ACC112 (cell line): Measurements from ENCODE around the gene SLC25A13.

Experiments
- H2AFZ ChIP-seq: fragments of 200-600 bp; sonication (generic); one replicate; pipeline ENCODE4 v1.6.0; 2017; ENCODE audit warnings: antibody characterized with exemption, low read length; ENCODE audit not compliant: unreplicated experiment
- H3K27ac ChIP-seq: fragments of 200-600 bp; sonication (generic); 2 replicates; pipeline ENCODE4 v1.5.1; 2014; ENCODE audit warnings: low read depth, mild to moderate bottlenecking, antibody characterized with exemption, low read length, moderate library complexity
- H3K27me3 ChIP-seq: fragments of 200-600 bp; sonication (generic); 2 replicates; pipeline ENCODE4 v1.6.1; 2014; ENCODE audit warnings: mild to moderate bottlenecking, antibody characterized with exemption, low read length, moderate library complexity, mixed read lengths; ENCODE audit not compliant: insufficient read depth
- H3K36me3 ChIP-seq: fragments of 200-600 bp; sonication (generic); 2 replicates; pipeline ENCODE4 v1.6.1; 2016; ENCODE audit warnings: mild to moderate bottlenecking, antibody characterized with exemption, low read length, moderate library complexity, mixed read lengths; ENCODE audit not compliant: insufficient read depth
- H3K4me1 ChIP-seq: fragments of 200-600 bp; sonication (generic); one replicate; pipeline ENCODE4 v1.6.1; 2016; ENCODE audit warnings: low read length, mixed read lengths; ENCODE audit not compliant: insufficient read depth, unreplicated experiment, control insufficient read depth
- H3K4me3 ChIP-seq: fragments of 200-600 bp; sonication (generic); 2 replicates; pipeline ENCODE4 v1.5.1; 2014; ENCODE audit warnings: mild to moderate bottlenecking, low read depth, low read length
- H3K79me2 ChIP-seq: fragments of 200-600 bp; sonication (generic); one replicate; pipeline ENCODE4 v1.6.0; 2016; ENCODE audit warnings: low read length; ENCODE audit not compliant: control insufficient read depth, unreplicated experiment, insufficient read depth

Gene SLC25A13

GRCh38 chr7:96102096-96102811 lies 219.6 kb downstream of the SLC25A13 start:
- 0 out of 2 replicates have a peak, but pooled peaks cover 6% of the 10 kb centered on the region for H3K27me3 ChIP-seq
- no peak overlapping the region for H3K4me3 ChIP-seq
- no peaks in the 10 kb centered on the region for H3K36me3 ChIP-seq
- H2AFZ ChIP-seq = no peak overlapping the region
- H3K4me1 ChIP-seq = no peaks in the 10 kb centered on the region
- H3K27ac ChIP-seq = no peak overlapping the region
- H3K79me2 ChIP-seq = no peaks in the 10 kb centered on the region

GRCh38 chr7:96100737-96101136 lies 221.2 kb downstream of the SLC25A13 start:
- no peaks in the 10 kb centered on the region for H3K4me1 ChIP-seq
- no peak overlapping the region for H3K4me3 ChIP-seq
- no peaks in the 10 kb centered on the region for H3K36me3 ChIP-seq
- H2AFZ ChIP-seq = no peak overlapping the region
- H3K27me3 ChIP-seq = 0 out of 2 replicates have a peak, but pooled peaks cover 6% of the 10 kb centered on the region
- H3K27ac ChIP-seq = no peak overlapping the region
- no peaks in the 10 kb centered on the region for H3K79me2 ChIP-seq

GRCh38 chr7:96097835-96098234 lies 224.1 kb downstream of the SLC25A13 start:
- Histone ChIP-seq H3K79me2 (no peaks in the 10 kb centered on the region), H3K27me3 (0 out of 2 replicates have a peak, but pooled peaks cover 6% of the 10 kb centered on the region), H3K27ac (no peak overlapping the region)

DNA sequence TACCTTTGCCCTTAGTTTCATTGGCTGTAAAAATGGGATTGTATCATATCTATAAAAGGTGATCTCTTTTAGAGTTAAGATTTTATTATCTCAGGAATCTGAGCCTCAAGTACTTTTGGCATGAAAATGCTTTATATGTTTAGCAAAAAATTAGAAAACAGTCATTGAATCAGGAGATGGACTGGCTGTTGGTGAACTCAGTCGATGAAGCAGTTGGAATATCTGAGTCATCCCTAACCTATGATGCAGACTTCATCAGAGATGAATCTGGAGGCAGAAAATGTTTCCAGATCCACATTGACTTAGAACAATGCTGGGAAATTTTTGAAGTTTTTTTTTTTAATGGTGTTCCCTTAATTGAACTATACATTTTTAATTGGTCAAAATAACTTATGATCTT lies 228.5 kb downstream of the SLC25A13 start:
- no peak overlapping the region for H2AFZ ChIP-seq
- H3K27me3 ChIP-seq = no peaks in the 10 kb centered on the region
- H3K27ac ChIP-seq = peak overlapping the region; percentile 1; the same call in 1 of the 2 replicates
- no peaks in the 10 kb centered on the region for H3K79me2 ChIP-seq
- peaks cover 7% of the 10 kb centered on the region for H3K4me1 ChIP-seq
- H3K4me3 ChIP-seq = no peak overlapping the region
- no peaks in the 10 kb centered on the region for H3K36me3 ChIP-seq

More at GRCh38 chr7:96097835-96098234, 224.1 kb downstream of the SLC25A13 start:
- Histone ChIP-seq H3K36me3 (no peaks in the 10 kb centered on the region), H2AFZ (no peak overlapping the region), H3K4me1 (peaks cover 6% of the 10 kb centered on the region), H3K4me3 (no peak overlapping the region)

- H3K4me1 ChIP-seq = peaks cover 13% of the 10 kb centered on the region
- H3K4me3 ChIP-seq = no peak overlapping the region
- H3K27ac ChIP-seq = no peak overlapping the region
- no peaks in the 10 kb centered on the region for H3K27me3 ChIP-seq
- H3K36me3 ChIP-seq = no peaks in the 10 kb centered on the region
- H2AFZ ChIP-seq = no peak overlapping the region
- H3K79me2 ChIP-seq = no peaks in the 10 kb centered on the region
Observed at GRCh38 chr7:96090756-96091155, 231.1 kb downstream of the SLC25A13 start.

DNA sequence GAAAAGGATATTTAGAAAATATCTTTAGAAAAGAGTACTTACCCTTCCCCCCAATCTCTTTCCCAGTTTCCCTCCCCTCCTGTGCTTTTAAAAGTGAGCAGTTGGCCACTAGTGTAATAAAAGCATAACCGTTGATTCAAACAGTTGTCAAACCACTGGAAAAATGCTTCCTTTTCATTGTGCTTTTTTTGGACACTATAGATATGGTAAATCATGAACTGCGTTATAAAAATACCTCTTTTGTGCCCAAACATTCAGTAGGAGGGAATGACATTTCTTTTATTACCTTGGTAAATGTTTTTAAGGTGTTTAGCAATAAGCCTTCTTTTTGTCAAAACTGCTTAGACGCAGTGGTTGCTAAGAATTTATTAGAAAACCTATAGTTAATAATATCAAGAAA lies 232.4 kb downstream of the SLC25A13 start:
- no peak overlapping the region for H2AFZ ChIP-seq
- no peak overlapping the region for H3K27ac ChIP-seq
- no peaks in the 10 kb centered on the region for H3K36me3 ChIP-seq
- peaks cover 23% of the 10 kb centered on the region for H3K4me1 ChIP-seq
- H3K27me3 ChIP-seq = no peaks in the 10 kb centered on the region
- H3K79me2 ChIP-seq = no peaks in the 10 kb centered on the region
- H3K4me3 ChIP-seq = no peak overlapping the region

DNA sequence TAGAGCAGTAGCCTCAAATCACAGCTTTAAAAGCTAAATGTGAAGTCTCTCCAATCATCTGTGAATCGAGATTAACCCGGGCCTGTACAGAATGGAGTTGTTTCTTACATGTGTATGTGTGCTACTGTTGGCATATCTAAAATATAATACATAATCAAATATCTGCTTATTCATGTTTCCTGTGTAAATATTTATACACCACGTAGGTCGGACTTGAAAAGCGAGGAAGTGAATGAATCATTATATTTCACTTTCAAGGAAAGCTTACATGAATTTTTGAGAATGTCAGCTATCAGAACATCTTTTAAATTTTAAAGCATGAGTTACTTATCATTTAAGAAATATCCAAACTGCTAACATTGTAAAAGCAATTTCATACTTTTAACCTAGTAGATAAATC lies 233.3 kb downstream of the SLC25A13 start:
- H3K27ac ChIP-seq = no peak overlapping the region

GRCh38 chr7:96085953-96086352 lies 235.9 kb downstream of the SLC25A13 start:
- Histone ChIP-seq H3K27ac (no peak overlapping the region), H3K79me2 (no peaks in the 10 kb centered on the region), H3K4me3 (no peak overlapping the region)

More for the DNA sequence above, 233.3 kb downstream of the SLC25A13 start:
- Histone ChIP-seq H2AFZ (no peak overlapping the region), H3K27me3 (no peaks in the 10 kb centered on the region), H3K4me1 (peaks cover 17% of the 10 kb centered on the region), H3K36me3 (no peaks in the 10 kb centered on the region), H3K4me3 (no peak overlapping the region), H3K79me2 (no peaks in the 10 kb centered on the region)

DNA sequence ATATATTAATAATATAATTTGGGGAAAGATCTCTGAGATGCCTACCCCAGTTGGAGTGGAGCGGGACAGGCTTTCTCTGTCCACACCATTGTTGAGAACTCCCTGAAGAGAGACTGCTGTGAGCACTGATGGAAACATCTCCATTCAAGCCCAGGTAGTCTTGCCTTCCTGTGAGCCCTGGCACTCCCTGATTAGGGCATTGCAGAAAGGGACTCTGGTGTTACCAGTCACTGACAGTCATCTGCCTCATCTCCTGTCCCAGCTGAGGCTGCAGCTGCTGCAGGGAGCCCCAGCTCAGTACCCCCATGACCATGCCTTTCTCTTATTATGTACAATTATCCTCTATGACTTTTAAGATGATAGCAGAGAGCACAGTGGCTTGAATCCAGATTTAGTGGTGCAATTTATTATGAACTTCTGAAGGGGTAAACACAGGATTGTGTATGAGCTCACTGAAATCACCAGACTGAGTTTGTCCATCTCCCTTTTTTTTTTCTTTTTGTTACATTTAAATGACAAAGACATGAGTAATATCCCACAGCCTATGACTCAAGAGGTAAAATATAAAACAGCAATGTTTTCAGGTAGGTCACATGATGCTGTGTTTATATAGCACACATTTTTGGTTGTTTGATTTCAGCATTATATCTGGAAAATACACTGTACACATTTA lies 236.9 kb downstream of the SLC25A13 start:
- H3K79me2 ChIP-seq = no peaks in the 10 kb centered on the region
- peaks cover 16% of the 10 kb centered on the region for H3K4me1 ChIP-seq
- H3K36me3 ChIP-seq = no peaks in the 10 kb centered on the region
- H2AFZ ChIP-seq = no peak overlapping the region
- H3K27ac ChIP-seq = no peak overlapping the region
- H3K4me3 ChIP-seq = peak overlapping the region; percentile 9; the same call in 1 of the 2 replicates
- no peaks in the 10 kb centered on the region for H3K27me3 ChIP-seq

More at GRCh38 chr7:96085953-96086352, 235.9 kb downstream of the SLC25A13 start:
- Histone ChIP-seq H3K36me3 (no peaks in the 10 kb centered on the region), H3K27me3 (no peaks in the 10 kb centered on the region), H2AFZ (no peak overlapping the region), H3K4me1 (peaks cover 16% of the 10 kb centered on the region)

DNA sequence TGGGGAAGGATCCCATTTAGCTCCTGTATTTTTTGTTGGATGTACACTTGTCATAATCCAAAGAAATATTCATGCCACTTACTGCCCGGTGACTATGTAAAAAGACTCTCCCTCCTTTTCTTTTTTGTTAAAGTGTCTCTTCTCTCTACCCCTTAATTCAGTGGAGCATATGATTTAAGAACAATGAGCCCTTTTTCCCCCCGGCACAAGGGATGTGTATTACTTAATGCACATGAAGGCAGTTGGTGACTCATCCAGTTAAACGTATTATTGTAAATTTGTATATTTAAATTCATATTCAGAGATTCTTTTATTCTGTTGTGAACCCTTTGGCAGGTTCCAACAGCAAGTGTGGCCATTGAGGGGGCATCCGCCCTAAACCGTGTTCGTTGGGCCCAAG lies 241.9 kb downstream of the SLC25A13 start:
- peaks cover 6% of the 10 kb centered on the region for H3K4me1 ChIP-seq
- no peak overlapping the region for H3K27ac ChIP-seq
- H2AFZ ChIP-seq = no peak overlapping the region
- peaks cover 5% of the 10 kb centered on the region for H3K27me3 ChIP-seq
- H3K36me3 ChIP-seq = no peaks in the 10 kb centered on the region
- H3K79me2 ChIP-seq = no peaks in the 10 kb centered on the region
- no peak overlapping the region for H3K4me3 ChIP-seq

DNA sequence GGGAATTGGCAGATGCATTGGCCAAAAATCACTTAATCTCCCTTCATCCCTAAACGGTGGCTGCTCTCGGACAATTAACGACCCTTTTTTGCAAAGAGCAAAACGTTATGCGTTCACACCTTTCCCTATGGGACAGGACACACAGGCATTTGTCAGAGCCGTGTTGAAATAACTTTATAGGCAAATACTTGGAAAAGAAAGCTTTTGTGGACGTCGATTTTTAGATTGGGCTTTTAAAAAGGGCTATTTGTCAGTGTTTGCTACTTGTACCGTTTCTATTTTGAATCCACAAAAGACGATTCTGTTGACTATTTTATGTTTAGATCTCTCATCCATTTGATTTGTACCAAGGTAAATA lies 245.6 kb downstream of the SLC25A13 start:
- peaks cover 5% of the 10 kb centered on the region for H3K27me3 ChIP-seq
- H3K4me3 ChIP-seq = peak overlapping the region; percentile 76
- H3K36me3 ChIP-seq = no peaks in the 10 kb centered on the region
- no peak overlapping the region for H3K27ac ChIP-seq
- H2AFZ ChIP-seq = peak overlapping the region; percentile 66
- H3K4me1 ChIP-seq = peaks cover 3% of the 10 kb centered on the region
- no peaks in the 10 kb centered on the region for H3K79me2 ChIP-seq
